Spleen (tissue), 11 donors: Measurements from ENCODE around the gene CMC4. TPM values are rescaled to one million over a fixed set of nuclear protein-coding genes. Genes with fewer than 3 reads are reported as not detected.

Source experiments
- DNase-seq: peaks from one replicate; pipeline ENCODE4 v3.0.0-alpha.2; 2020
- H3K27ac ChIP-seq, 8 donors: fragments of 200-600 bp; sonication (generic) in 7 of 8; 1 replicate in 4 of 8; 2 replicates in 4 of 8; pipeline versions ENCODE4 v1.5.0 to v1.8.0; 2016 to 2021; ENCODE audit warnings: inconsistent platforms in 4 of 8, mild to moderate bottlenecking in 4 of 8, moderate library complexity in 1 of 8
- H3K27me3 ChIP-seq, 7 donors: fragments of 200-600 bp; sonication (generic) in 6 of 7; replicated peaks in 1 of 7; 1 replicate in 4 of 7; 2 replicates in 3 of 7; pipeline versions ENCODE4 v1.5.0 to v1.8.0; 2016 to 2021; ENCODE audit warnings: inconsistent platforms in 3 of 7, mild to moderate bottlenecking in 1 of 7
- H3K36me3 ChIP-seq, 6 donors: fragments of 200-600 bp; sonication (generic) in 5 of 6; 1 replicate in 4 of 6; 2 replicates in 2 of 6; pipeline versions ENCODE4 v1.5.0 to v1.8.0; 2016 to 2021; ENCODE audit warnings: inconsistent platforms in 2 of 6
- H3K4me1 ChIP-seq, 6 donors: fragments of 200-600 bp; sonication (generic) in 5 of 6; 1 replicate in 3 of 6; 2 replicates in 3 of 6; pipeline versions ENCODE4 v1.5.0 to v1.8.0; 2016 to 2021; ENCODE audit warnings: inconsistent platforms in 3 of 6
- H3K4me3 ChIP-seq, 8 donors: fragments of 200-600 bp; sonication (generic) in 7 of 8; 1 replicate in 4 of 8; 2 replicates in 4 of 8; pipeline versions ENCODE4 v1.5.0 to v1.8.0; 2016 to 2021; ENCODE audit warnings: inconsistent platforms in 4 of 8, mild to moderate bottlenecking in 4 of 8, moderate library complexity in 2 of 8
- H3K9me3 ChIP-seq, 8 donors: fragments of 200-600 bp; sonication (generic) in 7 of 8; 1 replicate in 4 of 8; 2 replicates in 4 of 8; pipeline versions ENCODE4 v1.5.0 to v1.8.0; 2016 to 2021; ENCODE audit warnings: inconsistent platforms in 4 of 8
- CTCF ChIP-seq, 11 experiments: fragments of 200-600 bp in 7 of 11; fragments of 450-650 bp in 4 of 11; sonication (generic) in 4 of 11; IDR thresholded peaks in 8 of 11; conservative IDR thresholded peaks in 3 of 11; 1 replicate in 7 of 11; 2 replicates in 4 of 11; pipeline versions ENCODE4 v1.4.0 to v1.8.0; 2016 to 2021; ENCODE audit warnings: antibody characterized with exemption in 11 of 11, inconsistent platforms in 4 of 11, mild to moderate bottlenecking in 1 of 11
- POLR2A ChIP-seq, 3 donors: fragments of 450-650 bp; IDR thresholded peaks; one replicate each; pipeline ENCODE4 v1.5.1; 2017; ENCODE audit warnings: antibody characterized with exemption in 3 of 3, mild to moderate bottlenecking in 1 of 3
- POLR2AphosphoS5 ChIP-seq, 3 donors: sonication (generic); formaldehyde crosslinking; IDR thresholded peaks; one replicate each; pipeline ENCODE4 v1.5.1; 2017; ENCODE audit warnings: antibody characterized with exemption in 3 of 3
- WGBS, 5 donors: extraction: QIAGEN DNeasy Blood & Tissue Kit in 3 of 5; methylation state at CpG; one replicate each; pipeline versions ENCODE4 v1.1.5 to v1.1.7; 2013 to 2018; 5-methylcytosine and 5-hydroxymethylcytosine counted together
- intact Hi-C: fragments of 100-400 bp; cut with DNase I; formaldehyde crosslinking; loops from one replicate; pipeline ENCODE4 v1.15.0; 2023; ENCODE audit warnings: low total_unique reads
- polyA plus RNA-seq, 3 donors: library from polyadenylated mRNA; stranded (reverse); fragments of 200-250 nt; gene quantifications; one replicate each; pipeline ENCODE4 v1.2.1, GENCODE V29; 2013
- total RNA-seq, 7 donors: library from RNA; depleted of rRNA in 3 of 7; stranded (reverse); fragments of >200 nt in 3 of 7; fragmentation: NEBNext Ultra II Directional in 4 of 7; extraction: Animal tissue kit (Norgen Biotek cat#: 25700) in 4 of 7; gene quantifications; one replicate each; pipeline versions ENCODE4 v1.1.0 to v1.2.1, GENCODE V29; 2016 to 2021
- donor health status: healthy with polysubstance abuse.
- donor health status: DM: no; HTN: no; CAD: no; lungs with moderate emphysema.
- donor health status: DM: no; HTN: no; CAD: no.
- donor health status: Bipolar disorder and iron deficiency.
- donor health status: healthy.
- donor health status: DM: no; HTN: no; CAD: no.
- donor health status: DM: yes; HTN: yes; CAD: no.

The CMC4 gene
- total and polyA plus RNA-seq, 10 donors = 3.1 to 21.7 (median 8.5) TPM

- WGBS, 5 donors = 81 to 93% (median 87%) methylated on average over 4 of the region's 4 CpGs
- TF ChIP-seq CTCF (IDR thresholded peaks at IDR 0.05 in 8 of 11, conservative IDR thresholded peaks at IDR 0.05 in 3 of 11) (no peak), POLR2A (IDR thresholded peaks at IDR 0.05) (no peak), POLR2AphosphoS5 (IDR thresholded peaks at IDR 0.05) (no peak)
- Histone ChIP-seq H3K36me3 (peaks cover 0 to 37% (median 0%) of the 10 kb centered on the region in 6 donors), H3K9me3 (no peaks in the 10 kb centered on the region), H3K4me3 (no peak overlapping the region), H3K4me1 (peaks cover 0 to 14% (median 8%) of the 10 kb centered on the region in 6 donors), H3K27ac (no peak overlapping the region), H3K27me3 (no peaks in the 10 kb centered on the region)
- intact Hi-C loops = no loop called here
- no peak for DNase-seq
These were observed 16.7 kb downstream of the CMC4 start for GRCh38 chrX:155054255-155054654.

- Histone ChIP-seq H3K4me1 (peaks cover 0 to 20% (median 8%) of the 10 kb centered on the region in 6 donors), H3K4me3 (no peak overlapping the region), H3K27me3 (no peaks in the 10 kb centered on the region), H3K36me3 (peaks cover 0 to 37% (median 0%) of the 10 kb centered on the region in 6 donors), H3K9me3 (no peaks in the 10 kb centered on the region), H3K27ac (no peak overlapping the region)
- no peak for DNase-seq
- intact Hi-C loops = no loop called here
- TF ChIP-seq POLR2AphosphoS5 (IDR thresholded peaks at IDR 0.05) (no peak), POLR2A (IDR thresholded peaks at IDR 0.05) (no peak), CTCF (IDR thresholded peaks at IDR 0.05 in 8 of 11, conservative IDR thresholded peaks at IDR 0.05 in 3 of 11) (no peak)
- 66 to 96% (median 91%) methylated on average over 3 of the region's 3 CpGs for WGBS, 5 donors
These were observed 17.3 kb downstream of the CMC4 start for GRCh38 chrX:155053656-155054055.

- Histone ChIP-seq H3K4me1 (peaks cover 0 to 21% (median 8%) of the 10 kb centered on the region in 6 donors), H3K27me3 (no peaks in the 10 kb centered on the region), H3K27ac (no peak overlapping the region), H3K36me3 (peaks cover 0 to 37% (median 0%) of the 10 kb centered on the region in 6 donors), H3K9me3 (no peaks in the 10 kb centered on the region), H3K4me3 (no peak overlapping the region)
- no peak for DNase-seq
- TF ChIP-seq POLR2AphosphoS5 (IDR thresholded peaks at IDR 0.05) (no peak), POLR2A (IDR thresholded peaks at IDR 0.05) (no peak), CTCF (IDR thresholded peaks at IDR 0.05 in 8 of 11, conservative IDR thresholded peaks at IDR 0.05 in 3 of 11) (no peak)
- 70 to 91% (median 88%) methylated on average over 5 of the region's 5 CpGs for WGBS, 5 donors
- intact Hi-C loops = no loop called here
These were observed 18.0 kb downstream of the CMC4 start for GRCh38 chrX:155052738-155053498.

GRCh38 chrX:155048977-155049619 is 21.8 kb downstream of the CMC4 start:
- DNase-seq = peak; percentile 77
- Histone ChIP-seq H3K27ac (no peak overlapping the region), H3K9me3 (no peaks in the 10 kb centered on the region), H3K36me3 (peaks cover 0 to 43% (median 2%) of the 10 kb centered on the region in 6 donors), H3K27me3 (no peaks in the 10 kb centered on the region), H3K4me3 (no peak overlapping the region), H3K4me1 (peaks cover 0 to 6% (median 0%) of the 10 kb centered on the region in 6 donors)
- intact Hi-C loops = no loop called here
- 40 to 54% (median 47%) methylated on average over 9 of the region's 9 CpGs for WGBS, 5 donors
- TF ChIP-seq POLR2AphosphoS5 (IDR thresholded peaks at IDR 0.05) (no peak), POLR2A (IDR thresholded peaks at IDR 0.05) (no peak), CTCF (IDR thresholded peaks at IDR 0.05 in 8 of 11, conservative IDR thresholded peaks at IDR 0.05 in 3 of 11) (peak in 9 of 11 experiments; percentile 14 to 64 (median 52))
